BLaER1 (cell line): Measurements from ENCODE around the gene PBX3.

ENCODE experiments used
- H3K27ac ChIP-seq: shearing (Covaris generic); formaldehyde crosslinking; 2 replicates; pipeline ENCODE4 v1.8.1; 2022
- H3K27me3 ChIP-seq: shearing (Covaris generic); formaldehyde crosslinking; 2 replicates; pipeline ENCODE4 v1.8.1; 2022
- H3K36me3 ChIP-seq: shearing (Covaris generic); formaldehyde crosslinking; 2 replicates; pipeline ENCODE4 v1.8.1; 2022
- H3K4me1 ChIP-seq: shearing (Covaris generic); formaldehyde crosslinking; 2 replicates; pipeline ENCODE4 v1.8.1; 2022
- H3K4me2 ChIP-seq: shearing (Covaris generic); formaldehyde crosslinking; 2 replicates; pipeline ENCODE4 v1.8.1; 2022
- H3K4me3 ChIP-seq: shearing (Covaris generic); formaldehyde crosslinking; 2 replicates; pipeline ENCODE4 v1.8.1; 2022
- H3K9ac ChIP-seq: shearing (Covaris generic); formaldehyde crosslinking; 2 replicates; pipeline ENCODE4 v1.8.1; 2022
- H3K9me3 ChIP-seq: shearing (Covaris generic); formaldehyde crosslinking; 2 replicates; pipeline ENCODE4 v1.8.1; 2022
- H4K20me1 ChIP-seq: shearing (Covaris generic); formaldehyde crosslinking; 2 replicates; pipeline ENCODE4 v1.8.1; 2022
- Cebpa-rat ChIP-seq: shearing (Covaris generic); IDR thresholded peaks from 2 replicates; pipeline ENCODE4 v1.8.1; 2022

The PBX3 gene

GRCh38 chr9:125787715-125788114 lies 40.5 kb downstream of the PBX3 start:
- H3K9ac ChIP-seq, result no peak overlapping the region
- H3K4me3 ChIP-seq, result no peak overlapping the region
- H3K9me3 ChIP-seq, result peaks cover 14% of the 10 kb centered on the region
- peaks cover 19% of the 10 kb centered on the region; the same call in 1 of the 2 replicates for H3K36me3 ChIP-seq
- no peak overlapping the region for H3K4me2 ChIP-seq
- no peaks in the 10 kb centered on the region for H4K20me1 ChIP-seq
- no peak for TF ChIP-seq Cebpa-rat
- H3K4me1 ChIP-seq, result no peaks in the 10 kb centered on the region
- no peak overlapping the region for H3K27ac ChIP-seq
- H3K27me3 ChIP-seq, result no peaks in the 10 kb centered on the region

GRCh38 chr9:125789196-125789595 lies 42.0 kb downstream of the PBX3 start:
- Histone ChIP-seq H3K36me3 (0 out of 2 replicates have a peak, but pooled peaks cover 11% of the 10 kb centered on the region), H3K4me1 (no peaks in the 10 kb centered on the region), H3K9ac (no peak overlapping the region), H3K27ac (no peak overlapping the region), H3K4me2 (no peak overlapping the region), H3K27me3 (no peaks in the 10 kb centered on the region), H3K9me3 (no peaks in the 10 kb centered on the region), H3K4me3 (no peak overlapping the region), H4K20me1 (no peaks in the 10 kb centered on the region)
- no peak for TF ChIP-seq Cebpa-rat

DNA sequence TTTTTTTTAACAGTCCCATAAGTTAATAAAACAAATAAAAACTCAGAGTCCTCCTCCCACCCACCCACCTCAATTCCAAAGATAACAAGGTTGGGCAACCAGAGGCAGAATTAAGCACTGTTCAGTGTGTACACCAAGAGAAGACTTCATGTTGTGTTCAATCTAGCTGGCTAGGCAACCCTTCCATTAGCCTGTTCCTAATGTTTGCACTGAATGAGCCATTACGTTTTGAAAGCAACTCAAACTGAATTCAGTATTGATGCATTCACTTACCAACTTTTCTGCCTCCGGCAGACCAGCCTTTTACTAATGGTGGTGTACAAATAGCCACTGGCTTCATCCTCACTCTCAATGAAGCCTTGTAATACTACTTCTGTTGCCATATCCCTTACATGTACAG lies 47.5 kb downstream of the PBX3 start:
- Histone ChIP-seq H3K4me1 (no peaks in the 10 kb centered on the region), H3K4me2 (no peak overlapping the region), H3K36me3 (no peaks in the 10 kb centered on the region), H3K27ac (no peak overlapping the region), H3K27me3 (no peaks in the 10 kb centered on the region), H3K4me3 (no peak overlapping the region), H3K9me3 (no peaks in the 10 kb centered on the region), H3K9ac (no peak overlapping the region), H4K20me1 (no peaks in the 10 kb centered on the region)
- TF ChIP-seq Cebpa-rat, result no peak

GRCh38 chr9:125795970-125796596 lies 48.9 kb downstream of the PBX3 start:
- Histone ChIP-seq H3K4me3 (no peak overlapping the region), H3K4me1 (no peaks in the 10 kb centered on the region), H3K9ac (no peak overlapping the region), H3K27ac (no peak overlapping the region), H3K4me2 (no peak overlapping the region), H4K20me1 (no peaks in the 10 kb centered on the region), H3K9me3 (no peaks in the 10 kb centered on the region), H3K36me3 (no peaks in the 10 kb centered on the region), H3K27me3 (no peaks in the 10 kb centered on the region)
- TF ChIP-seq Cebpa-rat, result no peak

DNA sequence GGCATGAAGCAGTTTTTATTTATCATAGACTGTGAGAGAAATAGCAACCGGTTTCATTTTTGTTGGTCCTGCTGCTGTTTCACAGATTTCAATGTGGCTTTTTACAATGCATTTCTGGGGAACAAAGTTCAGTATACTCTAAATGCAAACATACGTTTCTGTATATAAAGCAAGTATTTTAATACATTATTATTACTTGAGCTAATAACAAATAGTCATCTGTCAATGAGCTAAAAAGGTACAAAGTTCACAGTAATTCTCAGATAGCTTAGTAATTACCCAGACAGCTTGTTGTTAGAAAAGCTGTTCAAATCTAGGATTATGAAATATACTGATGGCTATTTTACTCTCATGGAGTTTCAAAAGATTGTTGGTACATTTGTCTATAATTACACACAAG lies 50.8 kb downstream of the PBX3 start:
- Histone ChIP-seq H3K4me3 (no peak overlapping the region), H3K4me1 (no peaks in the 10 kb centered on the region), H4K20me1 (no peaks in the 10 kb centered on the region), H3K27ac (no peak overlapping the region), H3K27me3 (no peaks in the 10 kb centered on the region), H3K9me3 (no peaks in the 10 kb centered on the region), H3K4me2 (no peak overlapping the region), H3K9ac (no peak overlapping the region), H3K36me3 (peaks cover 3% of the 10 kb centered on the region; the same call in 1 of the 2 replicates)
- TF ChIP-seq Cebpa-rat, result no peak

DNA sequence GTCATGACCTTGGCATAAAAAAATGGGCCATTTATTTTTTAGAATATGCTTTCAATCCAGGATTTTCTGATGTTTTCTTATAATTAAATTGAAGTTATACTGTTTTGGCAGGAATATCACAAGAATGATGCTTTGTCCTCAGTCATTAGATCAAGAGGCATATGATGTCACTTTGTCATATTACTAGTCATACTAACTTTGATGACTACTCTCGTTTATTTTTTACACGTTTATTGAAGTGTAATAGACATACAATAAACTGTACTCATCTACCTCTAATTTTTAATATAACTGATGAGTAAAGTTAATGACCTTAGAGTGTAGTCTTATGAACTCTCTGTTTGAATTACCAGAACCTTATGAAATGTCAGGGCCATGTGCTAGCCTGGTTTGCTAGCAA lies 56.4 kb downstream of the PBX3 start:
- Histone ChIP-seq H3K9me3 (no peaks in the 10 kb centered on the region), H3K4me2 (no peak overlapping the region), H3K9ac (no peak overlapping the region), H3K36me3 (peaks cover 3% of the 10 kb centered on the region; the same call in 1 of the 2 replicates), H4K20me1 (no peaks in the 10 kb centered on the region), H3K27me3 (no peaks in the 10 kb centered on the region), H3K27ac (no peak overlapping the region), H3K4me1 (no peaks in the 10 kb centered on the region), H3K4me3 (no peak overlapping the region)
- no peak for TF ChIP-seq Cebpa-rat

GRCh38 chr9:125805057-125805456 lies 57.9 kb downstream of the PBX3 start:
- H3K4me2 ChIP-seq, result no peak overlapping the region
- H3K27ac ChIP-seq, result no peak overlapping the region
- H3K4me3 ChIP-seq, result no peak overlapping the region
- H4K20me1 ChIP-seq, result no peaks in the 10 kb centered on the region
- no peak overlapping the region for H3K9ac ChIP-seq
- TF ChIP-seq Cebpa-rat, result no peak
- no peaks in the 10 kb centered on the region for H3K4me1 ChIP-seq
- H3K36me3 ChIP-seq, result peaks cover 3% of the 10 kb centered on the region; the same call in 1 of the 2 replicates
- no peaks in the 10 kb centered on the region for H3K9me3 ChIP-seq
- no peaks in the 10 kb centered on the region for H3K27me3 ChIP-seq

GRCh38 chr9:125805586-125805985 lies 58.4 kb downstream of the PBX3 start:
- Histone ChIP-seq H3K9me3 (no peaks in the 10 kb centered on the region), H3K27me3 (no peaks in the 10 kb centered on the region), H3K36me3 (peaks cover 3% of the 10 kb centered on the region; the same call in 1 of the 2 replicates), H3K27ac (no peak overlapping the region), H4K20me1 (no peaks in the 10 kb centered on the region), H3K4me2 (no peak overlapping the region), H3K4me3 (no peak overlapping the region), H3K4me1 (no peaks in the 10 kb centered on the region), H3K9ac (no peak overlapping the region)
- no peak for TF ChIP-seq Cebpa-rat

DNA sequence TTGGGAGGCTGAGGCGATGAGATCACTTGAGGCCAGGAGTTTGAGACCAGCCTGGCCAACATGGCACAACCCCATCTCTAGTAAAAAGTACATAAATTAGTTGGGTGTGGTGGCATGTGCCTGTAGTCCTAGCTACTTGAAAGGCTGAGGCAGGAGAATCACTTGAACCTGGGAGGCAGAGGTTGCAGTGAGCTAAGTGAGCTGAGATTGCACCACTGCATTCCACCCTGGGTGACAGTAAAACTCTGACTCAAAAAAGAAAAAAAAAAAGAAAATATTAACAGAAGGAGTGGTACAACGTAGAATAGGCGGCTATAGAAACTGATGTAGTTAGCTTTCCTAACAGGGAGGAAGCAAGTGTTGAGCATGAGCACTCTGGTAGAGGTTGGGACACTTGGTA lies 59.9 kb downstream of the PBX3 start:
- no peaks in the 10 kb centered on the region for H3K27me3 ChIP-seq
- no peak overlapping the region for H3K4me2 ChIP-seq
- H3K36me3 ChIP-seq, result peaks cover 3% of the 10 kb centered on the region; the same call in 1 of the 2 replicates
- H3K9ac ChIP-seq, result no peak overlapping the region
- H4K20me1 ChIP-seq, result no peaks in the 10 kb centered on the region
- H3K4me1 ChIP-seq, result no peaks in the 10 kb centered on the region
- no peak overlapping the region for H3K4me3 ChIP-seq
- H3K27ac ChIP-seq, result no peak overlapping the region
- no peaks in the 10 kb centered on the region for H3K9me3 ChIP-seq
- TF ChIP-seq Cebpa-rat, result no peak

DNA sequence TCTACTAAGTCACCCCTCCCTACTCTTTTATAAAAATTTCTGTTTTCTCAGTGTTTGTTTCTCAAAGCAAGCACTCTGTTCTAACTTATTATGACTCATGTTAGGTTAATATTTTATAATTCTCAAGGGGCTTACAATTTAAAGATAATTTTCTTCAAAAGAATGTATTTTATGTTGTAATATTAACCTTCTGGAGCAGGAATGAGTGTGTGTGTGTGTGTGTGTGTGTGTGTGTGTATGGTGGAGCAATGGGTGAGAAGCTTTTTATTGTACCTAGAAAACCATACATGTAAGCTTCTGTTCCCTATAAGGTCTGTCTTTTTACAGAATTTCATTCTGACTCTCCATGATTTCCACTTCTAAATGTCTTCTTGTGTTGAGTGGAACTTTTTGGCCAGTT lies 63.0 kb downstream of the PBX3 start:
- no peak for TF ChIP-seq Cebpa-rat
- Histone ChIP-seq H3K4me1 (no peaks in the 10 kb centered on the region), H3K4me2 (no peak overlapping the region), H3K27ac (no peak overlapping the region), H3K9ac (no peak overlapping the region), H4K20me1 (no peaks in the 10 kb centered on the region), H3K36me3 (no peaks in the 10 kb centered on the region), H3K4me3 (no peak overlapping the region), H3K9me3 (no peaks in the 10 kb centered on the region), H3K27me3 (no peaks in the 10 kb centered on the region)

DNA sequence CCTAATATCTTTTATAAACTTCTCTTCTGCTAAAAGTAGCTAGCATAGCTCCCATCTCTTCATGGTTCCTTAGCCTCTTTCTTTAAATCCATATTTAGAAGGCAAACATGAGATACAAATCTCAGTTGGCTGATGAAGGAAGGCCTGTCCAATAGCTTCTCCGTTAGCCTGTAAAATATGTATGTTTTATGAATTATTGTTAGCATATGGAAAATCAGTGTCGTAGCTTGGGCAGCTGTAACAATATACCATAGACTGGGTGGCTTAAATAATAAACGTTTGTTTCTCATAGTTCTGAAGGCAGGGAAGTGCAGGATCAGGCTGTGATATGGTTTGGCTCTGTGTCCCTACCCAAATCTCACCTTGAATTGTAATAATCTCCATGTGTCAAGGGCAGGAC lies 63.8 kb downstream of the PBX3 start:
- H3K27ac ChIP-seq, result no peak overlapping the region
- no peaks in the 10 kb centered on the region for H3K36me3 ChIP-seq
- no peak overlapping the region for H3K4me2 ChIP-seq
- TF ChIP-seq Cebpa-rat, result no peak
- H3K4me3 ChIP-seq, result no peak overlapping the region
- H3K9me3 ChIP-seq, result no peaks in the 10 kb centered on the region
- H3K4me1 ChIP-seq, result no peaks in the 10 kb centered on the region
- H3K9ac ChIP-seq, result no peak overlapping the region
- H3K27me3 ChIP-seq, result no peaks in the 10 kb centered on the region
- H4K20me1 ChIP-seq, result no peaks in the 10 kb centered on the region
